GM06990 (cell line): ENCODE measurements around the gene MUC5AC.
"Not testable (repeated sequence)": the region's sequence is repeated elsewhere in the genome, so short reads cannot be mapped to it uniquely, and the experiment has no call there.

Experiments used
- DNase-seq: peaks from one replicate; pipeline ENCODE4 v3.0.0-alpha.2; 2011; ENCODE audit not compliant: insufficient read length; ENCODE audit errors: extremely low read depth
- H3K27me3 ChIP-seq: replicated peaks from 2 replicates; pipeline ENCODE4 v1.6.0; 2011; ENCODE audit warnings: low read length; ENCODE audit not compliant: control insufficient read depth, insufficient read depth
- H3K36me3 ChIP-seq: 2 replicates; pipeline ENCODE4 v1.5.1; 2011; ENCODE audit warnings: low read length; ENCODE audit not compliant: control insufficient read depth, insufficient read depth
- H3K4me3 ChIP-seq: replicated peaks from 2 replicates; pipeline ENCODE4 v1.5.1; 2011; ENCODE audit warnings: low read depth, mild to moderate bottlenecking, control low read depth, low read length
- CTCF ChIP-seq: IDR thresholded peaks from 2 replicates; pipeline ENCODE4 v1.5.1; 2011; ENCODE audit warnings: low read length, control low read depth, mild to moderate bottlenecking, inconsistent platforms; ENCODE audit not compliant: insufficient read depth, poor library complexity, severe bottlenecking

The MUC5AC gene

GRCh38 chr11:1111545-1112212, 46.1 kb upstream of the MUC5AC start:
- Histone ChIP-seq H3K4me3 (no peak overlapping the region), H3K36me3 (no peaks in the 10 kb centered on the region), H3K27me3 (no peaks in the 10 kb centered on the region)
- no peak for TF ChIP-seq CTCF
- no peak for DNase-seq

- Histone ChIP-seq H3K4me3 (no peak overlapping the region), H3K36me3 (no peaks in the 10 kb centered on the region), H3K27me3 (no peaks in the 10 kb centered on the region)
- no peak for TF ChIP-seq CTCF
- DNase-seq = no peak
Measured at GRCh38 chr11:1112351-1113191, 45.2 kb upstream of the MUC5AC start.

GRCh38 chr11:1113405-1114201, 44.1 kb upstream of the MUC5AC start:
- TF ChIP-seq CTCF = no peak
- Histone ChIP-seq H3K27me3 (no peaks in the 10 kb centered on the region), H3K4me3 (no peak overlapping the region), H3K36me3 (no peaks in the 10 kb centered on the region)
- no peak for DNase-seq

GRCh38 chr11:1115292-1115691, 42.5 kb upstream of the MUC5AC start:
- H3K27me3 ChIP-seq, H3K36me3 ChIP-seq, H3K4me3 ChIP-seq, DNase-seq: not testable (repeated sequence)

GRCh38 chr11:1116104-1116503, 41.6 kb upstream of the MUC5AC start:
- TF ChIP-seq CTCF = no peak
- H3K36me3 ChIP-seq = no peaks in the 10 kb centered on the region
- H3K4me3 ChIP-seq = no peak overlapping the region
- no peak for DNase-seq
- H3K27me3 ChIP-seq = no peaks in the 10 kb centered on the region
